H1 (cell line): Measurements from ENCODE around the gene SLC12A8. TPM values are rescaled to one million over a fixed set of nuclear protein-coding genes. Genes with fewer than 3 reads are reported as not detected.
A peak's percentile ranks its signal among the peaks of the same experiment; 100 is the strongest.

Experiments used
- CTCF ChIA-PET: fragments of 300-600 bp; sonication (Branson Sonifier 250); formaldehyde crosslinking; loops from one replicate; lab custom pipeline; 2021; ENCODE audit not compliant: partially characterized antibody; lab: Charles Lee
- POLR2A ChIA-PET: fragments of 300-600 bp; sonication (Branson Sonifier 250); formaldehyde crosslinking; loops from one replicate; lab custom pipeline; 2021; ENCODE audit warnings: inconsistent platforms; ENCODE audit not compliant: partially characterized antibody; lab: Charles Lee
- DNase-seq, 2 experiments: peaks; one replicate each; pipeline versions ENCODE4 v3.0.0 to v3.0.0-alpha.2; 2010 to 2022; ENCODE audit warnings: low spot score in 2 of 2, low read depth in 1 of 2, mixed read lengths in 1 of 2
- FAIRE-seq: peaks from 2 replicates; lab custom pipeline; 2011; peaks lifted over from hg19 to GRCh38; lab: Jason Lieb, UNC
- H2AFZ ChIP-seq: 2 replicates; pipeline ENCODE4 v1.8.1; 2012; ENCODE audit warnings: low read length, inconsistent platforms
- H2AK5ac ChIP-seq: 2 replicates; pipeline ENCODE4 v1.6.1; 2013; ENCODE audit warnings: low read depth, low read length
- H2BK120ac ChIP-seq: replicated peaks from 2 replicates; pipeline ENCODE3; 2013; ENCODE audit warnings: low read depth, low read length, inconsistent platforms
- H2BK12ac ChIP-seq: 2 replicates; pipeline ENCODE4 v1.6.1; 2013; ENCODE audit warnings: low read depth, low read length
- H2BK15ac ChIP-seq: 2 replicates; pipeline ENCODE4 v1.6.1; 2013; ENCODE audit warnings: low read length
- H2BK20ac ChIP-seq: 2 replicates; pipeline ENCODE4 v1.6.1; 2013; ENCODE audit warnings: low read length
- H2BK5ac ChIP-seq: 2 replicates; pipeline ENCODE4 v1.6.1; 2013; ENCODE audit warnings: low read depth, low read length
- H3K14ac ChIP-seq: 2 replicates; pipeline ENCODE4 v1.6.1; 2013; ENCODE audit warnings: inconsistent platforms; ENCODE audit not compliant: insufficient read length
- H3K18ac ChIP-seq: 2 replicates; pipeline ENCODE4 v1.6.1; 2013; ENCODE audit warnings: low read length; ENCODE audit errors: extremely low read depth
- H3K23ac ChIP-seq: 2 replicates; pipeline ENCODE4 v1.6.1; 2013; ENCODE audit warnings: inconsistent platforms; ENCODE audit not compliant: insufficient read length
- H3K23me2 ChIP-seq: 2 replicates; pipeline ENCODE4 v1.6.1; 2013; ENCODE audit warnings: low read depth, low read length
- H3K27ac ChIP-seq: 2 replicates; pipeline ENCODE4 v1.6.1; 2011; ENCODE audit warnings: low read depth, low read length, inconsistent platforms
- H3K27me3 ChIP-seq, 4 experiments: replicated peaks in 1 of 4; 1 replicate in 1 of 4; 2 replicates in 3 of 4; pipeline versions ENCODE4 v1.6.1 to v1.8.1; 2011 to 2013; ENCODE audit warnings: low read length in 3 of 4, mild to moderate bottlenecking in 3 of 4, inconsistent platforms in 2 of 4, mixed read lengths in 2 of 4, moderate library complexity in 1 of 4; ENCODE audit not compliant: control insufficient read depth in 3 of 4, insufficient read depth in 3 of 4; ENCODE audit errors: extremely low read depth in 1 of 4
- H3K36me3 ChIP-seq, 4 experiments: 2 replicates each; pipeline versions ENCODE4 v1.6.1 to v1.8.1; 2011 to 2013; ENCODE audit warnings: mild to moderate bottlenecking in 4 of 4, low read length in 3 of 4, moderate library complexity in 2 of 4, control low read depth in 1 of 4, inconsistent platforms in 1 of 4; ENCODE audit not compliant: insufficient read depth in 4 of 4, control insufficient read depth in 2 of 4
- H3K4ac ChIP-seq: replicated peaks from 2 replicates; pipeline ENCODE3; 2013; ENCODE audit warnings: low read length, low read depth, mixed read lengths, inconsistent platforms; ENCODE audit not compliant: insufficient read length
- H3K4me1 ChIP-seq, 4 experiments: replicated peaks in 1 of 4; 1 replicate in 1 of 4; 2 replicates in 3 of 4; pipeline versions ENCODE4 v1.6.1 to v1.8.1; 2011 to 2013; ENCODE audit warnings: low read length in 3 of 4, inconsistent platforms in 2 of 4, mixed read lengths in 1 of 4; ENCODE audit not compliant: insufficient read depth in 4 of 4, control insufficient read depth in 3 of 4
- H3K4me2 ChIP-seq, 2 experiments: 2 replicates each; pipeline versions ENCODE4 v1.6.1 to v1.8.1; 2011 to 2013; ENCODE audit warnings: low read depth in 2 of 2, low read length in 2 of 2, control low read depth in 1 of 2, inconsistent platforms in 1 of 2, mild to moderate bottlenecking in 1 of 2; ENCODE audit not compliant: insufficient read depth in 1 of 2
- H3K4me3 ChIP-seq, 4 experiments: fragments of 200-600, 300-600 bp in 1 of 4; sonication (generic), shearing (Covaris generic), sonication (Bioruptor Twin) in 1 of 4; 2 replicates each; pipeline versions ENCODE4 v1.5.1 to v1.8.1; 2011 to 2016; ENCODE audit warnings: low read length in 4 of 4, low read depth in 3 of 4, control low read depth in 2 of 4, inconsistent platforms in 2 of 4, mild to moderate bottlenecking in 2 of 4, mixed read lengths in 1 of 4, moderate library complexity in 1 of 4; ENCODE audit not compliant: insufficient read depth in 2 of 4; ENCODE audit errors: extremely low read depth in 1 of 4
- H3K56ac ChIP-seq: replicated peaks from 2 replicates; pipeline ENCODE3; 2013; ENCODE audit warnings: low read depth, mild to moderate bottlenecking, mixed read lengths, low read length, inconsistent platforms; ENCODE audit not compliant: insufficient read length
- H3K79me1 ChIP-seq: 2 replicates; pipeline ENCODE4 v1.6.1; 2013; ENCODE audit warnings: low read depth, low read length, control low read depth
- H3K79me2 ChIP-seq, 2 experiments: 2 replicates each; pipeline versions ENCODE4 v1.6.1 to v1.8.1; 2012 to 2013; ENCODE audit warnings: low read length in 2 of 2, mild to moderate bottlenecking in 2 of 2, inconsistent platforms in 1 of 2; ENCODE audit not compliant: insufficient read depth in 2 of 2, control insufficient read depth in 1 of 2
- H3K9ac ChIP-seq, 4 experiments: replicated peaks in 1 of 4; 1 replicate in 1 of 4; 2 replicates in 3 of 4; pipeline versions ENCODE4 v1.6.1 to v1.8.1; 2011 to 2013; ENCODE audit warnings: low read depth in 3 of 4, low read length in 3 of 4, control low read depth in 2 of 4, mild to moderate bottlenecking in 2 of 4, moderate library complexity in 2 of 4, inconsistent platforms in 1 of 4; ENCODE audit errors: extremely low read depth in 1 of 4
- H3K9me3 ChIP-seq, 2 experiments: 2 replicates each; pipeline versions ENCODE4 v1.6.1 to v1.8.1; 2012 to 2013; ENCODE audit warnings: mild to moderate bottlenecking in 2 of 2, moderate library complexity in 2 of 2, control low read depth in 1 of 2, inconsistent platforms in 1 of 2, low read depth in 1 of 2, low read length in 1 of 2, mixed read lengths in 1 of 2; ENCODE audit not compliant: insufficient read depth in 2 of 2
- H4K20me1 ChIP-seq, 2 experiments: replicated peaks in 1 of 2; 2 replicates each; pipeline versions ENCODE3 to v1.8.1; 2011 to 2013; ENCODE audit warnings: inconsistent platforms in 2 of 2, low read length in 2 of 2, mild to moderate bottlenecking in 1 of 2; ENCODE audit not compliant: insufficient read depth in 2 of 2, control insufficient read depth in 1 of 2
- H4K5ac ChIP-seq: 2 replicates; pipeline ENCODE4 v1.6.1; 2013; ENCODE audit warnings: low read length, low read depth, mixed read lengths, inconsistent platforms; ENCODE audit not compliant: insufficient read length
- H4K8ac ChIP-seq: 2 replicates; pipeline ENCODE4 v1.8.0; 2013; ENCODE audit warnings: mild to moderate bottlenecking, moderate library complexity, low read length, inconsistent platforms; ENCODE audit not compliant: insufficient read depth; ENCODE audit errors: extremely low read depth
- H4K91ac ChIP-seq: replicated peaks from 2 replicates; pipeline ENCODE3; 2013; ENCODE audit warnings: low read length, mixed read lengths, inconsistent platforms; ENCODE audit not compliant: insufficient read length
- EP300 ChIP-seq, 2 experiments: IDR thresholded peaks; 1 replicate in 1 of 2; 2 replicates in 1 of 2; pipeline ENCODE4 v1.6.1; 2011 to 2012; ENCODE audit warnings: low read depth in 2 of 2, low read length in 2 of 2, mild to moderate bottlenecking in 2 of 2, borderline replicate concordance in 1 of 2, inconsistent platforms in 1 of 2, moderate library complexity in 1 of 2
- HDAC2 ChIP-seq, 2 experiments: fragments of 300-600 bp in 1 of 2; sonication (generic) in 1 of 2; IDR thresholded peaks; 2 replicates each; pipeline ENCODE4 v1.6.1; 2011 to 2012; ENCODE audit warnings: low read depth in 2 of 2, low read length in 2 of 2, mild to moderate bottlenecking in 2 of 2, moderate library complexity in 2 of 2, borderline replicate concordance in 1 of 2, inconsistent platforms in 1 of 2
- KDM1A ChIP-seq: fragments of 200-600, 300-600 bp; sonication (generic); IDR thresholded peaks from 2 replicates; pipeline ENCODE4 v1.7.1; 2016; ENCODE audit warnings: mild to moderate bottlenecking, low read length, borderline replicate concordance
- WGBS, 2 experiments: shearing (Covaris generic) in 1 of 2; methylation state at CpG; one replicate each; pipeline versions ENCODE4 v1.1.6 to v1.1.7; 2013 to 2015; ENCODE audit warnings: low lambda C conversion rate in 2 of 2, mixed read lengths in 2 of 2, inconsistent platforms in 1 of 2, low coverage in 1 of 2, missing lambda C conversion rate in 1 of 2; ENCODE audit not compliant: insufficient replicate concordance in 2 of 2, insufficient coverage in 1 of 2, insufficient read length in 1 of 2; ENCODE audit errors: extremely low coverage in 1 of 2, missing lambda C conversion rate in 1 of 2; 5-methylcytosine and 5-hydroxymethylcytosine counted together
- polyA plus RNA-seq, 7 experiments: library from polyadenylated mRNA; depleted of rRNA in 3 of 7; stranded (reverse) in 5 of 7; unstranded in 2 of 7; fragments of >200 nt in 5 of 7; fragments of 200-250 nt in 2 of 7; gene quantifications; 1 replicate in 5 of 7; 2 replicates in 1 of 7; 4 replicates in 1 of 7; pipeline versions ENCODE4 v1.2.1 to v1.2.3, GENCODE V29; 2011 to 2013; ENCODE audit warnings: missing spikeins in 2 of 7, mixed read lengths in 2 of 7
- total RNA-seq: library from RNA; stranded (reverse); fragmentation: NEBNext Ultra II Directional; extraction: Animal tissue kit (Norgen Biotek cat#: 25700); gene quantifications from 2 replicates; pipeline ENCODE4 v1.2.1, GENCODE V29; 2021

Gene SLC12A8
- total and polyA plus RNA-seq, 2 of the 8 experiments (the other 6 are each of a cell fraction or from before 2014, with no cell fraction given), result 13.7 to 14.4 TPM

GRCh38 chr3:125051205-125051604 is 161.3 kb downstream of the SLC12A8 start:
- CTCF ChIA-PET, result interaction anchor here (1.0 to 1.2 kb wide), 2 partner anchors 56 to 65 kb away, joined by 3 to 4 read pairs; no protein-coding TSS in a partner anchor

More at GRCh38 chr3:125051205-125051604, 161.3 kb downstream of the SLC12A8 start:
- Histone ChIP-seq H3K9ac (no peak overlapping the region), H2BK15ac (no peak overlapping the region), H3K79me1 (peaks cover 3% of the 10 kb centered on the region; the same call in 1 of the 2 replicates), H3K9me3 (no peaks in the 10 kb centered on the region), H2AFZ (no peak overlapping the region), H2BK20ac (no peak overlapping the region), H4K91ac (no peak overlapping the region), H3K36me3 (no peaks in the 10 kb centered on the region), H4K8ac (no peak overlapping the region), H2AK5ac (no peak overlapping the region), H3K23ac (no peak overlapping the region), H3K18ac (no peak overlapping the region), H3K14ac (no peak overlapping the region), H2BK12ac (no peak overlapping the region), H3K27ac (no peak overlapping the region), H3K4me2 (peak overlapping the region in 1 of 2 experiments; percentile 57; a peak in 2 of 4 replicates), H3K4me3 (no peak overlapping the region), H3K27me3 (peaks cover 0 to 12% (median 4%) of the 10 kb centered on the region in 4 experiments; a peak in 4 of 7 replicates), H2BK5ac (no peak overlapping the region), H3K79me2 (no peaks in the 10 kb centered on the region), H3K4me1 (peaks cover 14 to 30% (median 25%) of the 10 kb centered on the region in 4 experiments), H4K5ac (no peak overlapping the region), H4K20me1 (no peaks in the 10 kb centered on the region), H3K56ac (no peak overlapping the region), H3K4ac (no peak overlapping the region), H2BK120ac (no peak overlapping the region), H3K23me2 (peaks cover 8% of the 10 kb centered on the region; the same call in 1 of the 2 replicates)
- POLR2A ChIA-PET, result no interaction called here
- no peak for DNase-seq
- FAIRE-seq, result no peak
- WGBS, 2 experiments, result 80% methylated on average over 7 of the region's 7 CpGs; no CpG with 5 or more reads in 1 of the 2 experiments
- TF ChIP-seq KDM1A (peak; percentile 81), HDAC2 (IDR thresholded peaks at IDR 0.05; ENCODE audit: borderline replicate concordance in 1 of 2, low read depth in 2 of 2, low read length in 2 of 2) (peak in 1 of 2 experiments; percentile 60; a peak in 1 of 4 replicates), EP300 (IDR thresholded peaks at IDR 0.05; ENCODE audit: borderline replicate concordance in 1 of 2, low read depth in 2 of 2, low read length in 2 of 2) (no peak)
